HL-60 (cell line): ENCODE results near the gene ZNRF3.

Experiments used
- CTCF ChIP-seq: IDR thresholded peaks from one replicate; pipeline ENCODE4 v1.5.1; 2011; ENCODE audit warnings: low read length, control low read depth, inconsistent platforms; ENCODE audit not compliant: insufficient read depth
- GABPA ChIP-seq: IDR thresholded peaks from 2 replicates; pipeline ENCODE4 v1.6.1; 2012; ENCODE audit warnings: low read depth
- POLR2AphosphoS5 ChIP-seq: IDR thresholded peaks from 2 replicates; pipeline ENCODE4 v1.6.1; 2012; ENCODE audit warnings: low read depth
- REST ChIP-seq: IDR thresholded peaks from 2 replicates; pipeline ENCODE4 v1.6.1; 2012; ENCODE audit warnings: low read depth; ENCODE audit not compliant: insufficient replicate concordance
- SPI1 ChIP-seq: IDR thresholded peaks from 2 replicates; pipeline ENCODE4 v1.6.1; 2012; ENCODE audit warnings: low read depth, mild to moderate bottlenecking, borderline replicate concordance

GRCh38 chr22:28951530-28951929 lies 68.2 kb downstream of the ZNRF3 start:
- no peak for TF ChIP-seq CTCF
- no peak for TF ChIP-seq POLR2AphosphoS5
- TF ChIP-seq REST: no peak
- TF ChIP-seq GABPA: no peak
- no peak for TF ChIP-seq SPI1
